GM18867 (cell line): ENCODE results near the gene CXorf49.
"Not testable (repeated sequence)": the region's sequence is repeated elsewhere in the genome, so short reads cannot be mapped to it uniquely, and the experiment has no call there.

Experiments
- ATAC-seq: cut with Tn5 transposase; IDR thresholded peaks from one replicate; pipeline ENCODE4 v1.9.1; 2021; ENCODE audit warnings: mild to moderate bottlenecking, moderate library complexity; ENCODE audit not compliant: unreplicated experiment

The CXorf49 gene

GRCh38 chrX:71718185-71718584 lies at the start of gene CXorf49:
TSS of gene CXorf49 (minus strand) at chrX:71718285. CDS start at chrX:71718151, 134 bp downstream.
- ATAC-seq = not testable (repeated sequence)

- not testable (repeated sequence) for ATAC-seq
These were observed 49.0 kb upstream of the CXorf49 start for GRCh38 chrX:71767134-71767533.

- ATAC-seq = not testable (repeated sequence)
These were observed 47.5 kb upstream of the CXorf49 start for GRCh38 chrX:71765613-71766012.

- not testable (repeated sequence) for ATAC-seq
These were observed 46.7 kb upstream of the CXorf49 start for GRCh38 chrX:71764832-71765231.

GRCh38 chrX:71763049-71763448 lies 45.0 kb upstream of the CXorf49 start, which contains the start of gene CXorf49B:
TSS of gene CXorf49B (plus strand) at chrX:71763349. CDS start at chrX:71763424, 75 bp downstream.
- not testable (repeated sequence) for ATAC-seq

- ATAC-seq = not testable (repeated sequence)
These were observed 42.7 kb upstream of the CXorf49 start for GRCh38 chrX:71760688-71761281.

GRCh38 chrX:71720289-71720886 lies 2.3 kb upstream of the CXorf49 start:
- not testable (repeated sequence) for ATAC-seq

GRCh38 chrX:71719195-71719594 lies 1.1 kb upstream of the CXorf49 start:
- not testable (repeated sequence) for ATAC-seq

GRCh38 chrX:71716323-71716722 lies 1.8 kb downstream of the CXorf49 start:
- ATAC-seq = not testable (repeated sequence)

GRCh38 chrX:71715551-71715950 lies 2.5 kb downstream of the CXorf49 start:
- ATAC-seq = not testable (repeated sequence)

GRCh38 chrX:71714064-71714463 lies 4.0 kb downstream of the CXorf49 start:
- not testable (repeated sequence) for ATAC-seq

- peak; percentile 78 for ATAC-seq
These were observed 15.2 kb downstream of the CXorf49 start for GRCh38 chrX:71702853-71703252.

- ATAC-seq = not testable (repeated sequence)
These were observed 19.1 kb downstream of the CXorf49 start for GRCh38 chrX:71699023-71699344.

- not testable (repeated sequence) for ATAC-seq
These were observed 19.6 kb downstream of the CXorf49 start for GRCh38 chrX:71698299-71699022.

GRCh38 chrX:71697466-71698298 lies 20.4 kb downstream of the CXorf49 start:
- peak; percentile 50 for ATAC-seq

- ATAC-seq = peak; percentile 81
These were observed 21.2 kb downstream of the CXorf49 start for GRCh38 chrX:71696641-71697465.

- no peak for ATAC-seq
These were observed 38.4 kb downstream of the CXorf49 start for GRCh38 chrX:71679575-71680207.

- ATAC-seq = not testable (repeated sequence)
These were observed 40.9 kb downstream of the CXorf49 start for GRCh38 chrX:71677195-71677594.

GRCh38 chrX:71676068-71676795 lies 41.9 kb downstream of the CXorf49 start:
- ATAC-seq = not testable (repeated sequence)
